Measurements from ENCODE around the gene HBA1.
"Not testable (repeated sequence)": the region's sequence is repeated elsewhere in the genome, so short reads cannot be mapped to it uniquely, and the experiment has no call there.

Gene HBA1

GRCh38 chr16:176477-177382, at the start of gene HBA1:
HBA1 (plus strand) TSS chr16:176680; CDS start chr16:176717, 37 bp downstream.
- Mint-ChIP-seq H3K4me1 (peaks cover 22 to 45% of the 10 kb centered on the region in 2 donors), H3K27me3 (peaks cover 37 to 47% of the 10 kb centered on the region in 2 donors), H3K27ac (peak within 1 kb of the TSS; percentile 31), H3K4me3 (peak within 1 kb of the TSS in 1 of 2 donors; percentile 47)
- not testable (repeated sequence) for H3K36me3 Mint-ChIP-seq, DNase-seq, H3K9me3 Mint-ChIP-seq
- peak; percentile 22 to 36 for ATAC-seq (replicated peaks)

DNA sequence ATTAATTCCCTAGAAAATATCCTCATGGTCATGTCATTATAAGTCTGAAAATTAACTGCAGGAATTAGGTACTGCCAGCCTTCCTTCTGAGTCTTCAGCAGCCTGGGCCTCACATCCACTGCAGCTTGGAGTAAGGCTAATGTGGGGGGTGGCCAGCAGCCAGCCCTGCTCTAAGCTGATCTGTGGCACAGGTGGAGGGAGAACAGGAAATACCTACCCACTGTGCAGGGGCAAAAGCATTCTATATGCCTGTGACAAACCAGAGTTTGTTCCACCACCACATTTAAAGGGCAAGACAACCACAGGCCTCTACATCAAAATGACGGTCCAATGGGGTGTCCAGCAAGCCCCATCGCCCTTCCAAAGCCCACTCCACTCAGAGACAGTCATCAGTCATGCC, 47.4 kb upstream of the HBA1 start:
- ATAC-seq (replicated peaks) (no peak), DNase-seq (no peak)
- Mint-ChIP-seq H3K4me1 (peaks cover 13 to 14% of the 10 kb centered on the region in 2 donors), H3K36me3 (peaks cover 17 to 27% of the 10 kb centered on the region in 2 donors), H3K27me3 (no peaks in the 10 kb centered on the region), H3K9me3 (no peaks in the 10 kb centered on the region), H3K4me3 (no peak overlapping the region), H3K27ac (peak overlapping the region; percentile 14)

DNA sequence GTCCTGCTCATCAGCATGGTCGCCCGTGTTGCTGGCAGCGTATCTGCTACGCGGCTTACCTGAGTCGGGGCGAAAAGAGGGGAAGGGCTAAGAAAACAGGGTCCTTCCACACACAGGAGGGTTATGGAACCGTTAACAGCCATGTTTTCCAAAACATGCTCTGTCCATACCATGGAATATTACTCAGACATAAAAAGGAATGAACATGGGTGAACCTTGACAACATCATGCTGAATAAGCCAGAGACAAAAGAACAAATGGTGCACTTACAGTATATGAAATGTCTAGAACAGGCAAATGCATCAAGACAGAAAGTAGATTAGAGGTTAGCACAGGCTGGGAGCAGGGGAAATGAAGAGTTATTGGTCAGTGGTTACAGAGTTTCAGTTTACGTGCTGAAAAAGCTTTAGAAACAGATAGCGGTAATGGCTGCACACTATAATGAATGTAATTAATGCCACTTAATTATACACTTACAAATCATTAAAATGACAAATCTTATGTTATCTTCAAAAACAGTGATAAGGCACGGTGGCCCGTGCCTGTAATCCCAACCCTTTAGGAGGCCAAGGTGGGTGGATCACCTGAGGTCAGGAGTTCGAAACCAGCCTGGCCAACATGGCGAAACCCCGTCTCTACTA, 45.8 kb upstream of the HBA1 start:
- no peak for DNase-seq
- Mint-ChIP-seq H3K4me3 (no peak overlapping the region), H3K4me1 (peaks cover 15 to 25% of the 10 kb centered on the region in 2 donors), H3K27ac (no peak overlapping the region), H3K27me3 (no peaks in the 10 kb centered on the region), H3K36me3 (peaks cover 16 to 31% of the 10 kb centered on the region in 2 donors), H3K9me3 (no peaks in the 10 kb centered on the region)
- no peak for ATAC-seq (replicated peaks)

DNA sequence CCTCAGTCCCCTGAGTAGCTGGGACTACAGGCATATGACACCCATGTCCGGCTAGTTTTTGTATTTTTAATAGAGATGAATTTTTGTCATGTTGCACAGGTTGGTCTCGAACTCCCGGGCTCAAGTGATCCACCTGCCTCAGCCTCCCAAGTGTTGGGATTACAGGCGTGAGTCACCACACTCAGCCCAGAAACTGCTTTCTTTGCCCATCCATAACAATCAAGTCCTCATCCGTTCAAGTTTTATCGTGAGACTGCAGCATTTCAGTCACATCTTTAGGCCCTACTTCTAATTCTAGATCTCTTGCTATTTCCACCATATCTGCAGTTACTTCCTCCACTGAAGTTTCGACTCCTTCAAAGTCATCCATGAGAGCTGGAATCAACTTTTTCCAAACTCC, 44.4 kb upstream of the HBA1 start:
- H3K27me3 Mint-ChIP-seq, result no peaks in the 10 kb centered on the region
- H3K4me1 Mint-ChIP-seq, result peaks cover 17 to 29% of the 10 kb centered on the region in 2 donors
- no peak for DNase-seq
- no peak overlapping the region for H3K4me3 Mint-ChIP-seq
- H3K9me3 Mint-ChIP-seq, result no peaks in the 10 kb centered on the region
- H3K27ac Mint-ChIP-seq, result no peak overlapping the region
- peaks cover 14 to 32% of the 10 kb centered on the region in 2 donors for H3K36me3 Mint-ChIP-seq
- ATAC-seq (replicated peaks), result no peak

DNA sequence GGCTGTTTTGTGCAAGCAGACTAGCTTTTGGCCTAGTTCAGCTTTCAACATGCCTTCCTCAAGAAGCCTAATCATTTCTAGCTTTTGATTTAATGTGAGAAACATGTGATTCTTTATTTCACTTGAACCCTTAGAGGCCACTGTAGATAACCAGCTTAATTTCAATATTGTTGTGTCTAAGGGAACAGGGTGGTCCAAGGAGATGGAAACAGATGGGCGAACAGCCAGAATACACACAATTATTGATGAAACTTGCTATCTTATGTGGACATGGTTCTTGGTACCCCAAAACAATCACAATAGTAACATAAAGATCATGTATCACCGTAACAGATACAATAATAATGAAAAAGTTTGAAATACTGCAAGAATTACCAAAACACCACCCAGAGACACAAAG, 42.8 kb upstream of the HBA1 start:
- ATAC-seq (replicated peaks) (no peak), DNase-seq (no peak)
- Mint-ChIP-seq H3K36me3 (peaks cover 18 to 32% of the 10 kb centered on the region in 2 donors), H3K9me3 (no peaks in the 10 kb centered on the region), H3K4me1 (peaks cover 17 to 35% of the 10 kb centered on the region in 2 donors), H3K27ac (no peak overlapping the region), H3K27me3 (no peaks in the 10 kb centered on the region), H3K4me3 (no peak overlapping the region)

DNA sequence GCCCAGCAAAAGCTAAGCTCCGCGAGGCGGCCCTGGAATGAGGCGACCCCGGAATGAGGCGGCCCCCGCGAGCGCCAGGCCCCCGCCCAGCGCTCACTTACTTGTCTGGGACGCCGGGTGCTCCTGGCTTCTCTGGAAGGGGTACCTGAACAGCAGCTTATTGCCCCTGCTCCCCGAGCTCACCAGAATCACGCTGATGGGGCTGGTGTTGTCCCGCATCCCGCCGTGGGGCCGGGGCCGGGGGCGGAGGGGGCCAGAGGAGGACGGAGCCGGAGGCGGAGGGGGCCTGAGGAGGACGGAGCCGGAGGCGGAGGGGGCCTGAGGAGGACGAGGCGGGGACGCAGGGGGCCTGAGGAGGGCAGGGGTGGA, 38.4 kb upstream of the HBA1 start:
- ATAC-seq (replicated peaks) (peak; percentile 26 to 28), DNase-seq (peak; percentile 13)
- H3K4me3 Mint-ChIP-seq, result peak overlapping the region; percentile 85 to 90
- peaks cover 11 to 25% of the 10 kb centered on the region in 2 donors for H3K4me1 Mint-ChIP-seq
- H3K36me3 Mint-ChIP-seq, result peaks cover 11 to 17% of the 10 kb centered on the region in 2 donors
- H3K27me3 Mint-ChIP-seq, result no peaks in the 10 kb centered on the region
- H3K9me3 Mint-ChIP-seq, result no peaks in the 10 kb centered on the region
- peak overlapping the region; percentile 89 for H3K27ac Mint-ChIP-seq

DNA sequence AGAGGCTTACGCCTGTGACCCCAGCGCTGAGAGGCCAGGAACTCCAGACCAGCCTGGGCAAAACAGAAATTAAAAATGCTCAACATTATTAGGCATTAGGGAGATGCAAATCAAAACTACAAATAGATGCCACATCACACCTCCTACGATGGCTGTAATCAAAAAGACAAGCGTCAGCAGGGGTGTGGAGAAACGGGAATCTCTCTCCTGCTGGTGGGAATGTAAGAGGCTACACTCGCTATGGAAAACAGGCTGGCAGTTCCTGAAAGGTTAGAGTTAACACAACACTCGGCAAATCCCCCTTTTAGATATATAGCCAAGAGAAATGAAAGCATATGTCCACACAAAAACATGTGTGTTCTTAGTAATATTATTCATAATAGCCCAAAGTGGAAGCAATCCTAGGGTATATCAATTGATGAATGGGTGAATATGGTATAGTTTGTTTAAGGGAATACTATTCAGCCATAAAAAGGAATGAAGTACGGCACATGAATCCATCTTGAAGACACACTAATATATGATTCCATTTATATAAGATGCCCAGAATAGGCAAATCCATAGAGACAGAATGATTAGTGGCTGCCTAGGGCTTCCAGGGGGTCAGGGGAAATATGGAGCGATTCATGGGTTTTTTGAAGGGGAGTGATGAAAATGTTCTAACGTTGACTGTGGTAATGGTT, 36.2 kb upstream of the HBA1 start:
- no peak overlapping the region for H3K27ac Mint-ChIP-seq
- peaks cover 4 to 7% of the 10 kb centered on the region in 2 donors for H3K36me3 Mint-ChIP-seq
- no peak overlapping the region for H3K4me3 Mint-ChIP-seq
- no peaks in the 10 kb centered on the region for H3K9me3 Mint-ChIP-seq
- DNase-seq (no peak), ATAC-seq (replicated peaks) (no peak)
- peaks cover 5 to 11% of the 10 kb centered on the region in 2 donors for H3K4me1 Mint-ChIP-seq
- H3K27me3 Mint-ChIP-seq, result peaks cover 11 to 12% of the 10 kb centered on the region in 2 donors

- no peak for ATAC-seq (replicated peaks)
- no peak overlapping the region for H3K27ac Mint-ChIP-seq
- H3K4me1 Mint-ChIP-seq, result peaks cover 1 to 5% of the 10 kb centered on the region in 2 donors
- no peak for DNase-seq
- H3K4me3 Mint-ChIP-seq, result no peak overlapping the region
- H3K27me3 Mint-ChIP-seq, result peaks cover 15 to 17% of the 10 kb centered on the region in 2 donors
- peaks cover 0 to 7% of the 10 kb centered on the region in 2 donors for H3K36me3 Mint-ChIP-seq
- H3K9me3 Mint-ChIP-seq, result no peaks in the 10 kb centered on the region
Measured at GRCh38 chr16:142405-142967, 34.0 kb upstream of the HBA1 start.

- Mint-ChIP-seq H3K4me1 (peaks cover 1% of the 10 kb centered on the region in 2 donors), H3K27me3 (peaks cover 15 to 18% of the 10 kb centered on the region in 2 donors), H3K36me3 (peaks cover 0 to 5% of the 10 kb centered on the region in 2 donors), H3K27ac (no peak overlapping the region), H3K9me3 (no peaks in the 10 kb centered on the region), H3K4me3 (no peak overlapping the region)
- ATAC-seq (replicated peaks) (no peak), DNase-seq (no peak)
Measured at GRCh38 chr16:143047-143446, 33.4 kb upstream of the HBA1 start.

DNA sequence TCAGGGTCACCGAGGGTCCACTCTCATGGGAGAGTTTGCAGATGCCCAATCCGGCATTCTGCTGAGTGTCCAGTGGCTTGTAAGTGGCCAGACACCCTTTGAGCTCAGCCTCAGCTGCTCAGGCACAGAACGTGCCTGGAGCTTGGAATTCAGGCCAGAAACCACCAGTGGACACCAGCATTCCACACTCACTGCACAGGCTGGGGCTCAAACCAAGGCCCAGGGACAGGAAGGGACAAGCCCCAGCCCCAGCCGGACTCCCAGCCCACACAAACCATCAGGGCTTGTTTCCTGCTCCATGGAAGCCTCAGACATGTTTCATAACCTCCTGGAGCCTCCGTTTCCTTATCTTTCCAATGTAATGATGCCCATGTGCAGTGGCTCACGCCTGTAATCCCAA, 33.0 kb upstream of the HBA1 start:
- H3K9me3 Mint-ChIP-seq, result no peaks in the 10 kb centered on the region
- peaks cover 0 to 5% of the 10 kb centered on the region in 2 donors for H3K36me3 Mint-ChIP-seq
- ATAC-seq (replicated peaks), result no peak
- H3K4me1 Mint-ChIP-seq, result peaks cover 0 to 1% of the 10 kb centered on the region in 2 donors
- H3K27me3 Mint-ChIP-seq, result peaks cover 18 to 22% of the 10 kb centered on the region in 2 donors
- H3K27ac Mint-ChIP-seq, result no peak overlapping the region
- no peak overlapping the region for H3K4me3 Mint-ChIP-seq
- DNase-seq, result no peak

- no peaks in the 10 kb centered on the region for H3K36me3 Mint-ChIP-seq
- peaks cover 24 to 36% of the 10 kb centered on the region in 2 donors for H3K27me3 Mint-ChIP-seq
- no peaks in the 10 kb centered on the region for H3K9me3 Mint-ChIP-seq
- no peak overlapping the region for H3K4me3 Mint-ChIP-seq
- ATAC-seq (replicated peaks), result no peak
- no peak overlapping the region for H3K27ac Mint-ChIP-seq
- no peaks in the 10 kb centered on the region for H3K4me1 Mint-ChIP-seq
- no peak for DNase-seq
Measured at GRCh38 chr16:144797-145252, 31.7 kb upstream of the HBA1 start.

GRCh38 chr16:146646-147045, 29.8 kb upstream of the HBA1 start:
- ATAC-seq (replicated peaks) (no peak), DNase-seq (no peak)
- Mint-ChIP-seq H3K9me3 (no peaks in the 10 kb centered on the region), H3K27me3 (peaks cover 24 to 46% of the 10 kb centered on the region in 2 donors), H3K4me1 (no peaks in the 10 kb centered on the region), H3K4me3 (no peak overlapping the region), H3K27ac (no peak overlapping the region), H3K36me3 (no peaks in the 10 kb centered on the region)

GRCh38 chr16:149024-149660, 27.3 kb upstream of the HBA1 start:
- Mint-ChIP-seq H3K36me3 (no peaks in the 10 kb centered on the region), H3K4me1 (peaks cover 5 to 6% of the 10 kb centered on the region in 2 donors), H3K9me3 (no peaks in the 10 kb centered on the region), H3K4me3 (no peak overlapping the region), H3K27me3 (peaks cover 26 to 49% of the 10 kb centered on the region in 2 donors), H3K27ac (no peak overlapping the region)
- DNase-seq (no peak), ATAC-seq (replicated peaks) (no peak)
